Natural killer cell (primary cell): ENCODE data around the gene PSMD11. TPM values are rescaled to one million over a fixed set of nuclear protein-coding genes. Genes with fewer than 3 reads are reported as not detected.

Source experiments
- ATAC-seq, 3 donors: fragments of 150-1000 bp in 2 of 3; fragments of 200-7000 bp in 1 of 3; cut with Tn5 transposase; 1 replicate in 1 of 3; 2 replicates in 2 of 3; pipeline ENCODE4 v1.10.0; 2021; ENCODE audit warnings: mild to moderate bottlenecking in 2 of 3, moderate library complexity in 2 of 3
- DNase-seq, 2 donors: peaks; one replicate each; pipeline versions ENCODE4 v3.0.0 to v3.0.0-alpha.2; 2013 to 2021; ENCODE audit warnings: mixed read lengths in 1 of 2
- H3K27ac ChIP-seq: one replicate; pipeline ENCODE4 v1.5.1; 2013; ENCODE audit warnings: mild to moderate bottlenecking, low read length
- H3K27me3 ChIP-seq: one replicate; pipeline ENCODE4 v1.6.1; 2013; ENCODE audit warnings: low read length; ENCODE audit not compliant: control insufficient read depth, insufficient read depth
- H3K36me3 ChIP-seq: one replicate; pipeline ENCODE4 v1.6.1; 2013; ENCODE audit warnings: low read length; ENCODE audit not compliant: control insufficient read depth, insufficient read depth
- H3K4me1 ChIP-seq: one replicate; pipeline ENCODE4 v1.6.1; 2013; ENCODE audit warnings: low read length; ENCODE audit not compliant: control insufficient read depth, insufficient read depth
- H3K4me3 ChIP-seq: one replicate; pipeline ENCODE4 v1.5.1; 2013; ENCODE audit warnings: low read length
- H3K9me3 ChIP-seq: one replicate; pipeline ENCODE4 v1.6.1; 2013; ENCODE audit warnings: low read length; ENCODE audit not compliant: control insufficient read depth, insufficient read depth
- H3K27ac Mint-ChIP-seq, 2 donors: one replicate each; pipeline ENCODE4 v1.8.0; 2022; ENCODE audit warnings: mild to moderate bottlenecking in 2 of 2, mixed read lengths in 2 of 2, moderate library complexity in 1 of 2
- H3K27me3 Mint-ChIP-seq, 2 donors: one replicate each; pipeline ENCODE4 v1.8.0; 2022; ENCODE audit warnings: low read depth in 2 of 2, mixed read lengths in 2 of 2
- H3K36me3 Mint-ChIP-seq: one replicate; pipeline ENCODE4 v1.8.0; 2022; ENCODE audit warnings: mixed read lengths
- H3K4me1 Mint-ChIP-seq, 2 donors: one replicate each; pipeline ENCODE4 v1.8.0; 2022; ENCODE audit warnings: mixed read lengths in 2 of 2
- H3K4me3 Mint-ChIP-seq: one replicate; pipeline ENCODE4 v1.8.0; 2022; ENCODE audit warnings: mild to moderate bottlenecking, moderate library complexity, mixed read lengths
- H3K9me3 Mint-ChIP-seq, 2 donors: one replicate each; pipeline ENCODE4 v1.8.0; 2022; ENCODE audit warnings: mixed read lengths in 2 of 2
- WGBS: methylation state at CpG from one replicate; pipeline ENCODE4 v1.1.7; 2013; ENCODE audit warnings: missing lambda C conversion rate; ENCODE audit not compliant: insufficient coverage; 5-methylcytosine and 5-hydroxymethylcytosine counted together
- intact Hi-C: fragments of 100-400 bp; cut with micrococcal nuclease; formaldehyde crosslinking; loops from one replicate; pipeline ENCODE4 v1.14.2; 2022
- total RNA-seq, 4 donors: library from RNA; stranded (reverse); fragments of 120-200 nt in 1 of 4; gene quantifications; one replicate each; pipeline versions ENCODE4 v1.2.3 to v1.2.4, GENCODE V29; 2013 to 2022
- TF ChIP-seq, protein P1 (sequence below): fragments of 200-600 bp; IDR thresholded peaks from one replicate; pipeline ENCODE4 v1.8.0; 2022; ENCODE audit warnings: antibody characterized with exemption

Gene PSMD11
- total RNA-seq, 3 donors from 2014 or later (not counting 1 experiment from before 2014, with no cell fraction given), result 83.4 to 108 (median 105) TPM

DNA sequence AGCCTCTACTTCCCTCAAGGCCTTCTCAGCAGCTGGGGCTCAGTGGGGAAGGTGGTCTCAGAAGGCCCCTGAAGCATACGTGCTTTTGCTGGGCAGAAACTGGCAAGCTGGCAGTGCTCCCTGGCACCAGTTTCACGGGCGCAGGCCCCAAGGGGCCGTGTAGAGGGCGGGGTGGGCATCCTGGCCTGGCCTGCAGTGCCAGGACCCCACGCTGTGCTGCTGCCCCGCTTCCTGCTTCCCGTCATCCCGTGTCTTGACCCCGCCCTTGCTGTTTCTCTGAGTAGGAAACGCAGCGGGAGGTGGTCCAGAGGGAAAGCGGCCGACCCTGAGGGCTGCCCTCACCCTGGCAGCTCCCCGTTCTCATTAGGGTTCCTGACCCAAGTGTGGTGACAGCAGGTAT is 49.3 kb downstream of the PSMD11 start:
- H3K27me3 Mint-ChIP-seq, result no peaks in the 10 kb centered on the region

DNA sequence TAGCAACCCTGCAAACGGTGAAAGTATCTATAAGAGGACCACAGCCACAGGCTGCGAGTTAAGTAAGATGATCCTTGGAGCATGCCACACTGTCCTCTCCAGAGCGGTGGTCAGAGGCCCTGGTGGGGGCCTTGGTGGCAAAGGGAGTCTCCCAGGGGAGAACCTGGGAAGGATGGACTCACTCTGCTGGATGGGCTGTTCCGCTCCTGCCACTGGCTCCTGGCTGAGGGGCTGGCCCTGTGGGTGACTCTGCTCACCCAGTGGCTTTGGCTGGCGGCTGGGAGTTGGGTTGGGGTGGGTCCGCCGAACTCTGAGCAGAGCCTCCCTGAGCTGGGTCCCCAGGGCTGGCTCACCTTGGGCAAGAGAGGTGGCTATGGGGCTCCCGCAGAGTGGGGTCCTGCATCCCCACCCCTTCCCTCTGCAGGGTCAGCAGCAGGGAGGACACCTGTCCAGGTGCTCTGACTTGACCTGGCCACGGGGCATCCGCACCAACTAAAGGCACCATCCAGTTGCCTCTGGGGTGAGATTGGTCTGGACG is 49.7 kb downstream of the PSMD11 start:
- Mint-ChIP-seq H3K4me3 (no peak overlapping the region), H3K9me3 (no peaks in the 10 kb centered on the region), H3K4me1 (peaks cover 42 to 51% of the 10 kb centered on the region in 2 donors), H3K27ac (no peak overlapping the region), H3K27me3 (no peaks in the 10 kb centered on the region), H3K36me3 (no peaks in the 10 kb centered on the region)
- Histone ChIP-seq H3K27ac (no peak overlapping the region), H3K27me3 (no peaks in the 10 kb centered on the region), H3K9me3 (no peaks in the 10 kb centered on the region), H3K4me1 (peaks cover 64% of the 10 kb centered on the region), H3K4me3 (no peak overlapping the region), H3K36me3 (peaks cover 16% of the 10 kb centered on the region)
- ATAC-seq (no peak), DNase-seq (no peak)
- TF ChIP-seq, protein P1, sequence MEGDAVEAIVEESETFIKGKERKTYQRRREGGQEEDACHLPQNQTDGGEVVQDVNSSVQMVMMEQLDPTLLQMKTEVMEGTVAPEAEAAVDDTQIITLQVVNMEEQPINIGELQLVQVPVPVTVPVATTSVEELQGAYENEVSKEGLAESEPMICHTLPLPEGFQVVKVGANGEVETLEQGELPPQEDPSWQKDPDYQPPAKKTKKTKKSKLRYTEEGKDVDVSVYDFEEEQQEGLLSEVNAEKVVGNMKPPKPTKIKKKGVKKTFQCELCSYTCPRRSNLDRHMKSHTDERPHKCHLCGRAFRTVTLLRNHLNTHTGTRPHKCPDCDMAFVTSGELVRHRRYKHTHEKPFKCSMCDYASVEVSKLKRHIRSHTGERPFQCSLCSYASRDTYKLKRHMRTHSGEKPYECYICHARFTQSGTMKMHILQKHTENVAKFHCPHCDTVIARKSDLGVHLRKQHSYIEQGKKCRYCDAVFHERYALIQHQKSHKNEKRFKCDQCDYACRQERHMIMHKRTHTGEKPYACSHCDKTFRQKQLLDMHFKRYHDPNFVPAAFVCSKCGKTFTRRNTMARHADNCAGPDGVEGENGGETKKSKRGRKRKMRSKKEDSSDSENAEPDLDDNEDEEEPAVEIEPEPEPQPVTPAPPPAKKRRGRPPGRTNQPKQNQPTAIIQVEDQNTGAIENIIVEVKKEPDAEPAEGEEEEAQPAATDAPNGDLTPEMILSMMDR, result no peak
- intact Hi-C loops, result no loop called here
- 94% methylated on average over 11 of the region's 11 CpGs for WGBS

More for the DNA sequence above, 49.3 kb downstream of the PSMD11 start:
- TF ChIP-seq, protein P1, result no peak
- intact Hi-C loops, result no loop called here
- Mint-ChIP-seq H3K9me3 (no peaks in the 10 kb centered on the region), H3K27ac (no peak overlapping the region), H3K4me1 (peaks cover 46 to 55% of the 10 kb centered on the region in 2 donors), H3K36me3 (no peaks in the 10 kb centered on the region), H3K4me3 (no peak overlapping the region)
- Histone ChIP-seq H3K9me3 (no peaks in the 10 kb centered on the region), H3K27ac (no peak overlapping the region), H3K36me3 (peaks cover 20% of the 10 kb centered on the region), H3K4me3 (no peak overlapping the region), H3K4me1 (peaks cover 69% of the 10 kb centered on the region), H3K27me3 (no peaks in the 10 kb centered on the region)
- no peak for ATAC-seq
- WGBS, result 94% methylated on average over 15 of the region's 15 CpGs
- no peak for DNase-seq

DNA sequence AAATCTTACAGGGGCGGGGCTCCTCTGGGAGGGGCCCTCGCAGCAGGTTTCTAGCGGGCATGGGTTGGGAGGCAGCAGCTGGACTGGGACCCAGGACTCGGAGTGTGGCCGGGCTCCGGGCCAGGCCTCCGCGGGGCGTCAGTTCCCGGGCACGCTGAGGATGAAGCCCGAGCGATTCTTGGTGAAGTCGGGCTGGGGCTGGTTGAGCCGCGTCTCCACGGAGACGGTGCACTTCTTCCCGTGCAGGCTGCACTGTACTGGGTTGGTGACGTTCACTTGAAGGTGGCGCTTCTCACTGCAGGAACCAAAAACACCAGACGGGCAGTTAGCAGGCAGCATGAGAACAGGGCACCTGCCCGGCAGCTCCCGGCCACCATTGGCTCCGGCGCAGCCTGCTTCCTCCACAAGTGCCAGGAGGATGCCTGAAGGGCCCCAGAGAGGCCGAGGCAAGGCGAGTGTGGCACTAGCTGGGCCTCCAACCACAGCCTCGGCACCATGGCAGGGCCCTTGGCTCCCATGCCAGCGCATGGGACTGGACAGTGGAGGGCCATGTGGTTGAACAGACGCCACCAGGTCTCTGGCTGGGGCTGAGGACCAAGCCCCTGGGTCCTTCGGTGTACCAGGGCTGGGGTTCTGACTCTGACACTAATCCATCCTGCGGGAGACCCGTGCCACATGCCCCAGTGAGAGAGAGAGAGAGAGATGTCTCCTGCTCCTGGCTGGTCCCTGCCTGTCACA is 50.5 kb downstream of the PSMD11 start:
- Mint-ChIP-seq H3K4me3 (no peak overlapping the region), H3K36me3 (no peaks in the 10 kb centered on the region), H3K27me3 (no peaks in the 10 kb centered on the region), H3K9me3 (no peaks in the 10 kb centered on the region), H3K27ac (no peak overlapping the region), H3K4me1 (peaks cover 36 to 43% of the 10 kb centered on the region in 2 donors)
- 91% methylated on average over 34 of the region's 34 CpGs for WGBS
- intact Hi-C loops, result no loop called here
- Histone ChIP-seq H3K9me3 (no peaks in the 10 kb centered on the region), H3K4me1 (peaks cover 56% of the 10 kb centered on the region), H3K36me3 (peaks cover 12% of the 10 kb centered on the region), H3K27me3 (no peaks in the 10 kb centered on the region), H3K27ac (no peak overlapping the region), H3K4me3 (no peak overlapping the region)
- DNase-seq, result peak in 1 of 2 donors; percentile 47
- TF ChIP-seq, protein P1, result no peak
- ATAC-seq, result no peak
